NCI-H510A treated with DMSO at 0.1 percent for 48 hours (cell line): ENCODE measurements around the gene TAOK1.
A peak's percentile ranks its signal among the peaks of the same experiment; 100 is the strongest.
"Not testable (repeated sequence)": the region's sequence is repeated elsewhere in the genome, so short reads cannot be mapped to it uniquely, and the experiment has no call there.

Source experiments
- DNase-seq: peaks from one replicate; lab custom pipeline; 2025; lab: John Stamatoyannopoulos, UW

Gene TAOK1

GRCh38 chr17:29445844-29446243, 55.7 kb downstream of the TAOK1 start:
- no peak for DNase-seq

DNA sequence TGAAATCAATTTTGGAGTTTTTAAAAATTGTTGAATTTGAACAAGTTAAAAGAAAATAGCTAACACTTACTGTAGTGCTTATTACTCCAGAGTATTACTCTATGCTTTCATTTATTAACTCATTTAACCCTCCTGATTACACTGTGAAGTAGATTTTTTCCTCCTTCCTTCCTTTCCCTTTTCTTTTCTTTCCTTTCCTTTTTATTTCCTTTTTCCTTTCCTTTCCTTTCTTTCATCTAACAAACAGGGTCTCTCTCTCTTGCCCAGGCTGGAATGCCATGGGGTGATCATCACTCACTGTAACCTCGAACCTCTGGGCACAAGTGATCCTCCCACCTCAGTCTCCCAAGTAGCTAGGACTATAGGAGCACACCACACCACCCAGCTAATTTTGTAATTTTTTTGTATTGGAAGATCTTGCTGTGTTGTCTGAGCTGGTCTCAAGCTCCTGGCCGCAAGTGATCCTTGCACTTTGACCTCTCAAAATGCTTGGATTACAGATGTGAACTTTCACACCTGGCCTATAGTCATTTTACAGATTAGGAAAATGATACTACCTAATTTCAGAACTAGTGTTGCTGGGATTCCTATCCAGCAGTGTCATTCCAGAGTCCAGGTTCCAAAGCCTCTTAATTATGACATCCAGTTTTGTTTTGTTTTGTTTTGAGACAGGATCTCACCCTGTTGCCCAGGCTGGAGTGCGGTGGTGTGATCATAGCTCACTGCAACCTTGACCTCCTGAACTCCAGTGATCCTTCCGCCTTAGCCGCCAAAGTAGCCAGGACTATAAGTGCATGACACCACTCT, 59.9 kb downstream of the TAOK1 start:
- DNase-seq, result no peak

- DNase-seq, result no peak
Observed at GRCh38 chr17:29451121-29451742, 61.1 kb downstream of the TAOK1 start.

- DNase-seq, result no peak
Observed at GRCh38 chr17:29458066-29458465, 67.9 kb downstream of the TAOK1 start.

DNA sequence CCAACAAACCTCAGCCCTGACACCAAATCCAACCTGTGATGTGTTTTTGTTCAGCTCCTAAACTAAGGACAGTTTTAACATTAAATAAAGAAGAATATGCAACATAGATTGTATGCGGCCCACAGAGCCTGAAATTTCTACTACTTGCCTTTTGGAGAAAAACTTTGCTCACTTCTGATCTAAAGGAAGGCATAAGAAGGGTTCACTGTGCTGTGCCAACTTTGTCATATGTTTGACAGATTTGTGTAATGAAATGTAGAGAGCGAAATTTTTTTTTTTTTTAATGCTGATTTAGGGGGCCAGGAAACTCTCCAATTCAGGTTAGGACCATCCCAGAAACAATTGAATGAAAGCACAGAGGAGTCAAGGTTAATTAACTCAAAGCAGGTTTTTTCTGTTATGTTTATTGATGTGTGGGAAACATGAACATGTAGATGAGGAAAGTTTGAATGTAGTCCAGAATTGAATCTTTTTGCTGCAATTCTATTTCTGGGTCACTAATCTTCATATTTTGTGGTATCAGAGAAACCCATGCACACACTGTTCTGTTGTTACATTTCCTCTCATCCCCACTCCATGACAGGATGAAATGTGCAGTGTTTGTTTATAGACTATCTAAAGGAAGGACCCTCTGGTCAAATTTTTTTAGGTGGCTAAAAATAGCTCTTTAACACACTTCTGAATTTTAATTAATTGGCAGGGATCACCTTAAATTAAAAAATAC, 71.5 kb downstream of the TAOK1 start:
- no peak for DNase-seq

- no peak for DNase-seq
Observed at GRCh38 chr17:29469276-29469675, 79.1 kb downstream of the TAOK1 start.

DNA sequence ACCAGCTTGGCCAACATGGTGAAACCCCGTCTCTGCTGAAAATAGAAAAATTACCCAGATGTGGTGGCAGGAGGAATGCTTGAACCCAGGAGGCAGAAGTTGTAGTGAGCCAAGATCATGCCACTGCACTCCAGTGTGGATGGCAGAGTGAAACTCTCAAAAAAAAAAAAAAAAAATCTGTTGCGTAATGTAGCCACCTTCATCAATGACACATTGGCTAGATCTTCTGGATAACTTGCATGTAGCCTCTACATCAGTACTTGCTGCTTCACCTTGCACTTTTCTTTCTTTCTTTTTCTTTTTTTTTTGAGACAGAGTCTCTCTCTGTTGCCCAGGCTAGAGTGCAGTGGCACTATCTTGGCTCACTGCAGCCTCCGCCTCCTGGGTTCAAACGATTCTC, 83.3 kb downstream of the TAOK1 start:
- DNase-seq, result not testable (repeated sequence)

GRCh38 chr17:29474297-29474696, 84.1 kb downstream of the TAOK1 start:
- no peak for DNase-seq

- no peak for DNase-seq
Observed at GRCh38 chr17:29475891-29476290, 85.7 kb downstream of the TAOK1 start.

DNA sequence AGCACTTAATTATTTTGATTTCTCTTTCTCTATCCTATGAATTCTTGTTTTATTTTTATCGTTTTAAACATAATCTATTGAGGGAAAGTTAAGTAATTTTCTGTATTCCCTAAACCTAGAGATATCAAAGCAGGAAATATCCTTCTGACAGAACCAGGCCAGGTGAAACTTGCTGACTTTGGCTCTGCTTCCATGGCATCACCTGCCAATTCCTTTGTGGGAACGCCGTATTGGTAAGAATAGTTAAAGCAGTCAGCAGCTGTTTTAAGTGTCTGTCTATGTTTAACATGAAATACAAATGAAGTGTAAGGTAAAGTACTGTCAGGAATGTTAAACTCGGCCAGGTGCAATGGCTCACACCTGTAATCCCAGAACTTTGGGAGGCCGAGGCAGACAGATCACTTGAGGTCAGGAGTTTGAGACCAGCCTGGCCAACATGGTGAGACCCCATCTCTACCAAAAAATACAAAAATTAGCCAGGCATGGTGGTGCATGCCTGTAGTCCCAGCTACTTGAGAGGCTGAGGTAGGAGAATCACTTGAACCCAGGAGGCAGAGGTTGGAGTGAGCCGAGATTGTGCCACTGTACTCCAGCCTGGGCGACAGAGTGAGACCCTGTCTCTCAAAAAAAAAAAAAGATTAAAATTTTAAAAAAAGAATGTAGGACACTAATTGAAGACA, 90.2 kb downstream of the TAOK1 start:
- peak; percentile 28 for DNase-seq

DNA sequence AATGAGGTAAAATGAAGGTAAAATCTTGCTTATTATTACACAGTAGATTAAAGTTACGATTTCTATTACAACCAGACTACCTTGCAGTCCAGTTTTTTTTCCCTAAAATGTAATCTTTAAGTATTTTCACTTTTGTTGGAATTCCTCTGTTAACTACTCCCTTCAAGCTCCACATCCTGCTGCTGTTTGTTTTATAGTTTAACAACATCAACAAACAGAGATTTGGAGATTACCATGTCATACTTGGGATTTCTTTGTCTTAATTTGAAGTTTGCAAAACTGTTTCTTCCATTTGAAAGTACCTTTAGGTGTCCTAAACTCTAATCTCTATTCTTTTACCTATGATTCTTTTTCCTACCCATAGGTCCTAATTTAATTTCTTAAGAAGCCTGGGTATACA, 93.3 kb downstream of the TAOK1 start:
- no peak for DNase-seq

DNA sequence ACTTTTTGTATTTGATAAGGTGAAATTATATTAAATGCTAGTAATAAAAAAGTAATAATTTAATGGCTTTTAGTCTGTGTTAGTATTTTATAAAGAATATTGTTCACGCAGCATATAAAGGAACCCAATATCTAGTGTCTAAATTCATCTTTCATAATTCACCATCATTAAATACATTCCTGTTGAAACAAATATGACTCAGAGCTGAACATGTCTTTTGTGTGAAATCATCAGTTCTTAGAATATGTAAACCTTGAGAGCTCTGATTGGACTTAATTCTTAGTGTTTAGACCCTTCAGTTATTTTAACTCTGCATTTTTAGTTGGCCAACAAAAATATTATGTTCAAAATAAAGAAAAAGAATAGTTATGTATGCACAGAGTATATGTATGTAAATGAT, 104.8 kb downstream of the TAOK1 start:
- DNase-seq, result no peak

DNA sequence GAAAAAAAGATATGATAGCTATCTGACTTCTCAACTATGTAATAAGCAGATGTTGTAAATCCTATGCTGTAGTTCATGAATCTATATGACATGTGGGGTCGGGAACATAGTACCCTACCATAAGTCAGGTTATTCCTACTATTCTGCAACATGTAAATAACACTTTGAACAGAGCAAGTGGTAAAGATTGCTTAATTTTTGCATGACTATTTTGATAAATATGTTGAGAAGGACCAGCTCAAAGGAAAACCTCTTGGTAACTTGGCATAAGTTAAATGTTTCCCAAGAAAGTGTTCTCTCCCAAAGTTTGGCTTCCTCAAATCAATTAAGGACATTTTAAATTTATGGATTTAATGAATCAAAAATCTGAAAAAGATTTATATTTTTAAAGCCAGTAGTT, 114.5 kb downstream of the TAOK1 start:
- no peak for DNase-seq

GRCh38 chr17:29505836-29506235, 115.7 kb downstream of the TAOK1 start:
- DNase-seq, result no peak

DNA sequence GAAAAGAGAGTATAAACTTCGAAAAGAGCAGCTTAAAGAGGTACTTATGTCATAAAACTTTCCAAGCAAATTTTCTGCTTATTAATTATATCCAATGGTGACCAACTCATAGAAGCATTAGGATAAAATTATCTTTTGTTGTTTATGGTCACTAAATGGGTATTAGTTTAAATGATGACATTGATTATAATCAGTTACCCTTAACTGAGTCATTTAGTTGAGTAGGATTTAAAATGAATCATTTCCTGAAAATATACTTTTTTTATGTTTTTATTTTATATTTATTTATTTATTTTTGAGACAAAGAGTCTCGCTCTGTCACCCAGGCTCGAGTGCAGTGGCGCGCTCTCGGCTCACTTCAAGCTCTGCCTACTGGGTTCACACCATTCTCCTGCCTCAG, 120.8 kb downstream of the TAOK1 start:
- DNase-seq, result no peak

DNA sequence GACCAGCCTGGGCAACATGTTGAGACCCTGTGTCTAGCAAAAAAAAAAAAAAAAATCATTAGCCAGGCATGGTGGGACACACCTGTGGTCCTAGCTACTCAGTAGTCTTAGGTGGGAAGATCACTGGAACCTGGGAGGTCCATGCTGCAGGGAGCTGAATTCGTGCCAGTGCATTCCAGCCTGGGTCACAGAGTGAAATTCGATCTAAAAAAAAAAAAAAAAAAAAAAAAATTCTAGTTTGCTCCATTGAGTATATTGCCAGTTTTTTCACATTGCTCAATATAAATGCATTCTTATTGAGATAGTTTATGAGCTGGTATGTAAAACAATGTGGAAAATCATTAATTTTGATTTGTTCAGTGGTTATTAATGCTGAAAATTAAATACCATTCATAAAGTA, 124.6 kb downstream of the TAOK1 start:
- DNase-seq, result no peak

GRCh38 chr17:29518359-29518758, 128.2 kb downstream of the TAOK1 start:
- DNase-seq, result no peak

- no peak for DNase-seq
Observed at GRCh38 chr17:29524692-29525091, 134.5 kb downstream of the TAOK1 start.

GRCh38 chr17:29526322-29526721, 136.2 kb downstream of the TAOK1 start:
- no peak for DNase-seq

GRCh38 chr17:29533976-29534375, 143.8 kb downstream of the TAOK1 start:
- no peak for DNase-seq

GRCh38 chr17:29544066-29544465, 153.9 kb downstream of the TAOK1 start:
- no peak for DNase-seq

GRCh38 chr17:29546085-29546484, 155.9 kb downstream of the TAOK1 start:
- DNase-seq, result no peak

DNA sequence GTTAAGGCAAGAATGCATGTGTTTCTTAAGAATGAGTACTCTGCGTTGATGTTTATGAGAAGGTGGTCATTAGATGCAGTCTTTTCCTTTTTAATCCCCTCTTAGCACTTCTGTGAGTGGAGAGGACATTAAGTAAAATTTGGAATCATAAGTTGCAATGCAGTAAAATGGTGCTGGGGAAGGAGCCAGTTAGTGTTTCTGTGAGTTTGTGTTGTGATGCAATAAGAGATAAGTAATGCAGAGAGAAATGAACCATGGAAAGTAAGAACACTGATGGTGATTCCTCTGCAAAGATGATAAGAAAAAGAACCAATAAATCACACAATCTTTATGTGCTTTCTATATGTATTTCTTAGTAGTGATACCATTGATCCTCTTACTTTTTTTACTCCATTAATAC, 156.7 kb downstream of the TAOK1 start:
- DNase-seq, result no peak
